Kidney (tissue), 22 donors: ENCODE results near the gene PRPF31. TPM values are rescaled to one million over a fixed set of nuclear protein-coding genes. Genes with fewer than 3 reads are reported as not detected.
A peak's percentile ranks its signal among the peaks of the same experiment; 100 is the strongest.

Source experiments
- DNase-seq, 5 donors: peaks; one replicate each; pipeline ENCODE4 v3.0.0-alpha.2; 2013 to 2020
- FAIRE-seq: peaks from 2 replicates; lab custom pipeline; 2012; peaks lifted over from hg19 to GRCh38; lab: Jason Lieb, UNC
- H3K27ac ChIP-seq, 2 donors: one replicate each; pipeline ENCODE4 v1.7.0; 2013; ENCODE audit warnings: low read depth in 2 of 2, low read length in 2 of 2, inconsistent platforms in 1 of 2
- H3K27me3 ChIP-seq: one replicate; pipeline ENCODE4 v1.7.1; 2013; ENCODE audit warnings: low read length, inconsistent platforms; ENCODE audit not compliant: control insufficient read depth, insufficient read depth
- H3K36me3 ChIP-seq, 3 donors: one replicate each; pipeline versions ENCODE4 v1.7.0 to v1.7.1; 2013; ENCODE audit warnings: low read length in 3 of 3, control low read depth in 1 of 3, inconsistent platforms in 1 of 3; ENCODE audit not compliant: insufficient read depth in 3 of 3, control insufficient read depth in 2 of 3
- H3K4me1 ChIP-seq, 3 donors: one replicate each; pipeline versions ENCODE4 v1.7.0 to v1.7.1; 2013; ENCODE audit warnings: low read length in 3 of 3, inconsistent platforms in 1 of 3, low read depth in 1 of 3; ENCODE audit not compliant: control insufficient read depth in 2 of 3, insufficient read depth in 2 of 3
- H3K4me3 ChIP-seq, 3 donors: one replicate each; pipeline versions ENCODE4 v1.7.0 to v1.8.1; 2013; ENCODE audit warnings: low read length in 3 of 3, control low read depth in 1 of 3, inconsistent platforms in 1 of 3
- H3K9ac ChIP-seq, 3 donors: one replicate each; pipeline versions ENCODE4 v1.7.0 to v1.7.1; 2013; ENCODE audit warnings: low read length in 3 of 3, control low read depth in 1 of 3, inconsistent platforms in 1 of 3
- H3K9me3 ChIP-seq, 3 donors: one replicate each; pipeline versions ENCODE4 v1.7.0 to v1.7.1; 2013; ENCODE audit warnings: low read length in 3 of 3, control low read depth in 1 of 3, inconsistent platforms in 1 of 3; ENCODE audit not compliant: control insufficient read depth in 2 of 3, insufficient read depth in 1 of 3
- intact Hi-C: fragments of 100-400 bp; cut with DNase I; formaldehyde crosslinking; loops from one replicate; pipeline ENCODE4 v1.11.1; 2022
- long read RNA-seq, 10 donors: library from polyadenylated mRNA in 1 of 10; unstranded in 1 of 10; transcript quantifications; one replicate each; pipeline ENCODE4 v2.0.0 and lab custom pipeline, GENCODE V29; 2021 to 2026
- polyA plus RNA-seq: library from polyadenylated mRNA; stranded (reverse); fragments of 350-450 nt; fragmentation: Illumina TruSeq; extraction: RNeasy Lipid Tissue Mini Kit (QIAGEN cat#74804); gene quantifications from one replicate; pipeline ENCODE4 v1.2.3, GENCODE V29; 2014; ENCODE audit warnings: low read depth, low replicate concordance; ENCODE audit not compliant: insufficient read depth
- total RNA-seq: library from RNA; stranded (reverse); fragmentation: NEBNext Ultra II Directional; extraction: Animal tissue kit (Norgen Biotek cat#: 25700); gene quantifications from one replicate; pipeline ENCODE4 v1.2.1, GENCODE V29; 2021
- TF ChIP-seq, protein P1 (sequence below): IDR thresholded peaks from 3 replicates; pipeline ENCODE4 v1.5.1; 2012; ENCODE audit warnings: mild to moderate bottlenecking, moderate library complexity, borderline replicate concordance; ENCODE audit not compliant: insufficient read depth; ENCODE audit errors: extremely low read depth
- donor health status: control.
- donor health status: control.
- donor health status: control.
- donor health status: control.
- donor health status: control.
- donor health status: DM: yes; HTN: yes; CAD: no.
- donor health status: Normal renal cell carcinoma (clear cell type).

Gene PRPF31
- total RNA-seq, result 57.2 TPM
- polyA plus RNA-seq, result 55.9 TPM
- long read RNA-seq, donor 1, transcript PRPF31-201 (14 exons, 2,126 nt), result major isoform, 12 of 32 reads
- long read RNA-seq, donor 1, partial matches to known transcripts, result 18 of 32 reads
- long read RNA-seq, donor 1, other reads (novel, unspliced or antisense), result 0 of 32 reads
- long read RNA-seq, donor 2, transcript PRPF31-201 (14 exons, 2,126 nt), result major isoform, 11 of 12 reads
- long read RNA-seq, donor 2, partial matches to known transcripts, result 0 of 12 reads
- long read RNA-seq, donor 2, other reads (novel, unspliced or antisense), result 0 of 12 reads
- long read RNA-seq, donor 3, transcript PRPF31-201 (14 exons, 2,126 nt), result major isoform, 8 of 9 reads
- long read RNA-seq, donor 3, partial matches to known transcripts, result 0 of 9 reads
- long read RNA-seq, donor 3, other reads (novel, unspliced or antisense), result 0 of 9 reads
- long read RNA-seq, donor 4, transcript PRPF31-201 (14 exons, 2,126 nt), result major isoform, 18 of 39 reads
- long read RNA-seq, donor 4, partial matches to known transcripts, result 20 of 39 reads
- long read RNA-seq, donor 4, other reads (novel, unspliced or antisense), result 0 of 39 reads
- long read RNA-seq, donor 5, partial matches to known transcripts, result 5 of 6 reads
- long read RNA-seq, donor 5, other reads (novel, unspliced or antisense), result 0 of 6 reads
- long read RNA-seq, donor 6, transcript PRPF31-201 (14 exons, 2,126 nt), result major isoform, 10 of 10 reads
- long read RNA-seq, donor 6, partial matches to known transcripts, result 0 of 10 reads
- long read RNA-seq, donor 6, other reads (novel, unspliced or antisense), result 0 of 10 reads
- long read RNA-seq, donor 7, transcript PRPF31-201 (14 exons, 2,126 nt), result major isoform, 55 of 98 reads
- long read RNA-seq, donor 7, transcript PRPF31-203 (13 exons, 2,269 nt), result minor isoform, 5 of 98 reads
- long read RNA-seq, donor 7, partial matches to known transcripts, result 15 of 98 reads
- long read RNA-seq, donor 7, other reads (novel, unspliced or antisense), result 22 of 98 reads
- long read RNA-seq, donor 8, transcript PRPF31-201 (14 exons, 2,126 nt), result major isoform, 8 of 43 reads
- long read RNA-seq, donor 8, partial matches to known transcripts, result 35 of 43 reads
- long read RNA-seq, donor 8, other reads (novel, unspliced or antisense), result 0 of 43 reads
- long read RNA-seq, donor 9, partial matches to known transcripts, result 13 of 16 reads
- long read RNA-seq, donor 9, other reads (novel, unspliced or antisense), result 0 of 16 reads
- long read RNA-seq, donor 10, transcript PRPF31-201 (14 exons, 2,126 nt), result major isoform, 5 of 33 reads
- long read RNA-seq, donor 10, partial matches to known transcripts, result 28 of 33 reads
- long read RNA-seq, donor 10, other reads (novel, unspliced or antisense), result 0 of 33 reads

GRCh38 chr19:54115109-54116063, at the start of gene PRPF31, which contains the start of gene TFPT:
Gene PRPF31, plus strand, starts transcription at chr19:54115754. Its CDS starts 2,525 bp downstream, at chr19:54118279.
Gene TFPT, minus strand, starts transcription at chr19:54115657. Its CDS starts 388 bp downstream, at chr19:54115269.
- no peak for FAIRE-seq
- no peaks in the 10 kb centered on the region for H3K27me3 ChIP-seq
- peaks cover 0 to 9% (median 0%) of the 10 kb centered on the region in 3 donors for H3K36me3 ChIP-seq
- peak; percentile 97 to 99 (median 98) for DNase-seq
- peak within 1 kb of the TSS; percentile 93 to 99 (median 94) for H3K4me3 ChIP-seq
- TF ChIP-seq, protein P1, sequence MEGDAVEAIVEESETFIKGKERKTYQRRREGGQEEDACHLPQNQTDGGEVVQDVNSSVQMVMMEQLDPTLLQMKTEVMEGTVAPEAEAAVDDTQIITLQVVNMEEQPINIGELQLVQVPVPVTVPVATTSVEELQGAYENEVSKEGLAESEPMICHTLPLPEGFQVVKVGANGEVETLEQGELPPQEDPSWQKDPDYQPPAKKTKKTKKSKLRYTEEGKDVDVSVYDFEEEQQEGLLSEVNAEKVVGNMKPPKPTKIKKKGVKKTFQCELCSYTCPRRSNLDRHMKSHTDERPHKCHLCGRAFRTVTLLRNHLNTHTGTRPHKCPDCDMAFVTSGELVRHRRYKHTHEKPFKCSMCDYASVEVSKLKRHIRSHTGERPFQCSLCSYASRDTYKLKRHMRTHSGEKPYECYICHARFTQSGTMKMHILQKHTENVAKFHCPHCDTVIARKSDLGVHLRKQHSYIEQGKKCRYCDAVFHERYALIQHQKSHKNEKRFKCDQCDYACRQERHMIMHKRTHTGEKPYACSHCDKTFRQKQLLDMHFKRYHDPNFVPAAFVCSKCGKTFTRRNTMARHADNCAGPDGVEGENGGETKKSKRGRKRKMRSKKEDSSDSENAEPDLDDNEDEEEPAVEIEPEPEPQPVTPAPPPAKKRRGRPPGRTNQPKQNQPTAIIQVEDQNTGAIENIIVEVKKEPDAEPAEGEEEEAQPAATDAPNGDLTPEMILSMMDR, result peak; percentile 2
- peak within 1 kb of the TSS; percentile 79 to 96 (median 85) for H3K9ac ChIP-seq
- peaks cover 0 to 17% (median 0%) of the 10 kb centered on the region in 3 donors for H3K4me1 ChIP-seq
- peak within 1 kb of the TSS; percentile 94 to 96 for H3K27ac ChIP-seq
- intact Hi-C loops, result no loop called here
- H3K9me3 ChIP-seq, result no peaks in the 10 kb centered on the region

DNA sequence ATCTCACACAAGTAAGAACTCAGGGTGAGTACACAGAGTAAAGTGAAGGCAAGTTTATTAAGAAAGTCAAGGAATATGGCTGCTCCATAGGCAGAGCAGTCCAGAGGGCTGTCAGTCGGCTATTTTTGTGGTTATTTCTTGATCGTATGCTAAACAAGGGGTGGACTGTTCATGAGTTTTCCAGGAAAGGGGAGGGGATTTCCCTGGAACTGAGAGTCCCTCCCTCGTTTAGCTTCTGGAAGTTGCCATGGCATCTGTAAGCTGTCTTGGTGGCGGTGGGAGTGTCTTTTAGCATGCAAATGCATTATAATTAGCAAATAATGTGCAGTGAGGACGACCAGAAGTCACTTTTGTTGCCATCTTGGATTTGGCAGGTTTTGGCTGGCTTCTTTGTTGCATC, 46.1 kb upstream of the PRPF31 start:
- H3K36me3 ChIP-seq, result no peaks in the 10 kb centered on the region
- H3K4me1 ChIP-seq, result no peaks in the 10 kb centered on the region
- H3K27me3 ChIP-seq, result no peaks in the 10 kb centered on the region
- no peak overlapping the region for H3K9ac ChIP-seq
- DNase-seq (no peak), FAIRE-seq (no peak)
- intact Hi-C loops, result no loop called here
- no peak overlapping the region for H3K4me3 ChIP-seq
- H3K27ac ChIP-seq, result no peak overlapping the region
- TF ChIP-seq, protein P1, result no peak
- peaks cover 0 to 10% (median 0%) of the 10 kb centered on the region in 3 donors for H3K9me3 ChIP-seq

GRCh38 chr19:54073829-54074228, 41.7 kb upstream of the PRPF31 start:
- Histone ChIP-seq H3K4me1 (no peaks in the 10 kb centered on the region), H3K27ac (no peak overlapping the region), H3K4me3 (no peak overlapping the region), H3K36me3 (no peaks in the 10 kb centered on the region), H3K9ac (no peak overlapping the region), H3K27me3 (no peaks in the 10 kb centered on the region), H3K9me3 (peaks cover 0 to 10% (median 0%) of the 10 kb centered on the region in 3 donors)
- intact Hi-C loops, result no loop called here
- DNase-seq, result peak in 1 of 5 donors; percentile 28
- TF ChIP-seq, protein P1, result no peak
- FAIRE-seq, result no peak
